DND-41 (cell line): ENCODE measurements around the gene GABARAPL1.
"Not testable (repeated sequence)": the region's sequence is repeated elsewhere in the genome, so short reads cannot be mapped to it uniquely, and the experiment has no call there.

Experiments
- ATAC-seq: fragments of 200-7000 bp; cut with Tn5 transposase; 3 replicates; pipeline ENCODE4 v1.9.1; 2021; ENCODE audit warnings: low read depth; ENCODE audit not compliant: insufficient read depth
- DNase-seq: peaks from one replicate; pipeline ENCODE4 v3.0.0-alpha.2; 2020
- H2AFZ ChIP-seq: 2 replicates; pipeline ENCODE4 v1.6.0; 2012; ENCODE audit warnings: low read depth, low read length
- H3K27ac ChIP-seq: 2 replicates; pipeline ENCODE4 v1.5.1; 2012; ENCODE audit warnings: low read length, inconsistent platforms
- H3K27me3 ChIP-seq: fragments of 200-600 bp; sonication (generic); 2 replicates; pipeline ENCODE4 v1.6.0; 2012; ENCODE audit warnings: low read length, mild to moderate bottlenecking, inconsistent platforms; ENCODE audit not compliant: insufficient read depth, poor library complexity
- H3K36me3 ChIP-seq: 2 replicates; pipeline ENCODE4 v1.5.1; 2012; ENCODE audit warnings: low read length, inconsistent platforms; ENCODE audit not compliant: insufficient read depth
- H3K4me1 ChIP-seq: 2 replicates; pipeline ENCODE4 v1.5.1; 2012; ENCODE audit warnings: mild to moderate bottlenecking, low read length; ENCODE audit not compliant: insufficient read depth
- H3K4me2 ChIP-seq: 2 replicates; pipeline ENCODE4 v1.6.0; 2012; ENCODE audit warnings: mild to moderate bottlenecking, moderate library complexity, low read length, inconsistent platforms; ENCODE audit not compliant: insufficient read depth
- H3K4me3 ChIP-seq, 2 experiments: fragments of 200-600 bp in 1 of 2; shearing (Covaris generic) in 1 of 2; 2 replicates each; pipeline ENCODE4 v1.5.1; 2012 to 2016; ENCODE audit warnings: inconsistent platforms in 2 of 2, low read length in 2 of 2, mild to moderate bottlenecking in 2 of 2, low read depth in 1 of 2, moderate library complexity in 1 of 2
- H3K79me2 ChIP-seq: 2 replicates; pipeline ENCODE4 v1.6.0; 2012; ENCODE audit warnings: low read length, inconsistent platforms; ENCODE audit not compliant: insufficient read depth
- H3K9ac ChIP-seq: 2 replicates; pipeline ENCODE4 v1.6.0; 2012; ENCODE audit warnings: low read depth, mild to moderate bottlenecking, inconsistent platforms, low read length, moderate library complexity
- H3K9me3 ChIP-seq: 2 replicates; pipeline ENCODE4 v1.5.1; 2012; ENCODE audit warnings: low read length, moderate library complexity, mild to moderate bottlenecking, inconsistent platforms; ENCODE audit not compliant: insufficient read depth, severe bottlenecking
- H4K20me1 ChIP-seq: 2 replicates; pipeline ENCODE4 v1.6.0; 2012; ENCODE audit warnings: low read length; ENCODE audit not compliant: insufficient read depth
- CTCF ChIP-seq: IDR thresholded peaks from 2 replicates; pipeline ENCODE4 v1.5.1; 2012; ENCODE audit warnings: borderline replicate concordance, low read length, moderate library complexity, mild to moderate bottlenecking; ENCODE audit not compliant: poor library complexity, severe bottlenecking; ENCODE audit errors: extremely low read depth
- EZH2 ChIP-seq: IDR thresholded peaks from 3 replicates; pipeline ENCODE4 v1.6.1; 2012; ENCODE audit warnings: borderline replicate concordance, low read depth, mild to moderate bottlenecking, moderate library complexity, low read length, inconsistent platforms; ENCODE audit not compliant: severe bottlenecking

The GABARAPL1 gene

DNA sequence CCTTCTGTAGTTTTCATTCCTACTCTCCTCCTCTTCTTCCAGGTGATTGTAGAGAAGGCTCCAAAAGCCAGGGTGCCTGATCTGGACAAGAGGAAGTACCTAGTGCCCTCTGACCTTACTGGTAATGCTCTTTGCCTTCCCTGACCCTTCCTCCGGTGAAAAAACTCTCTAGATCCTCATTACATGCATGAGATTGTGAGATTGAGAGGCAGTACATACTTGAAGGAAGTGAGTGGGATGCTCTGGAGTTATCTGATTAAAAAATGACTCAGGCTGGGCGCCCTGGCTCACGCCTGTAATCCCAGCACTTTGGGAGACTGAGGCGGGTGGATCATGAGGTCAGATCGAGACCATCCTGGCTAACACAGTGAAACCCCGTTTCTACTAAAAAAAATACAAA lies 5.3 kb downstream of the GABARAPL1 start:
- no peaks in the 10 kb centered on the region for H3K79me2 ChIP-seq
- H3K9ac ChIP-seq, result no peak overlapping the region
- DNase-seq (no peak), ATAC-seq (no peak)
- TF ChIP-seq EZH2 (no peak), CTCF (no peak)
- peaks cover 26% of the 10 kb centered on the region for H3K4me1 ChIP-seq
- H3K36me3 ChIP-seq, result peaks cover 7% of the 10 kb centered on the region; the same call in 1 of the 2 replicates
- H3K4me3 ChIP-seq, result no peak overlapping the region
- no peak overlapping the region for H3K4me2 ChIP-seq
- H4K20me1 ChIP-seq, result no peaks in the 10 kb centered on the region
- no peak overlapping the region for H3K27ac ChIP-seq
- H3K27me3 ChIP-seq, result peaks cover 6% of the 10 kb centered on the region
- H2AFZ ChIP-seq, result no peak overlapping the region
- H3K9me3 ChIP-seq, result no peaks in the 10 kb centered on the region

GRCh38 chr12:10220398-10221077 lies 7.9 kb downstream of the GABARAPL1 start:
- DNase-seq (no peak), ATAC-seq (no peak)
- H2AFZ ChIP-seq, result no peak overlapping the region
- no peak overlapping the region for H3K4me2 ChIP-seq
- no peaks in the 10 kb centered on the region for H3K79me2 ChIP-seq
- no peak overlapping the region for H3K27ac ChIP-seq
- TF ChIP-seq CTCF, result no peak
- no peak for TF ChIP-seq EZH2
- no peak overlapping the region for H3K9ac ChIP-seq
- H4K20me1 ChIP-seq, result no peaks in the 10 kb centered on the region
- peaks cover 7% of the 10 kb centered on the region; the same call in 1 of the 2 replicates for H3K36me3 ChIP-seq
- no peaks in the 10 kb centered on the region for H3K9me3 ChIP-seq
- H3K4me1 ChIP-seq, result peaks cover 1% of the 10 kb centered on the region
- H3K27me3 ChIP-seq, result no peaks in the 10 kb centered on the region
- H3K4me3 ChIP-seq, result no peak overlapping the region

- ATAC-seq (no peak), DNase-seq (no peak)
- TF ChIP-seq EZH2, result no peak
- TF ChIP-seq CTCF, result no peak
- Histone ChIP-seq H2AFZ (no peak overlapping the region), H3K9ac (no peak overlapping the region), H3K36me3 (peaks cover 7% of the 10 kb centered on the region; the same call in 1 of the 2 replicates), H3K79me2 (no peaks in the 10 kb centered on the region), H3K27ac (no peak overlapping the region), H3K27me3 (no peaks in the 10 kb centered on the region), H3K4me3 (no peak overlapping the region), H3K4me1 (no peaks in the 10 kb centered on the region), H3K4me2 (no peak overlapping the region), H4K20me1 (no peaks in the 10 kb centered on the region), H3K9me3 (no peaks in the 10 kb centered on the region)
Measured at GRCh38 chr12:10221846-10222245, 9.2 kb downstream of the GABARAPL1 start.

DNA sequence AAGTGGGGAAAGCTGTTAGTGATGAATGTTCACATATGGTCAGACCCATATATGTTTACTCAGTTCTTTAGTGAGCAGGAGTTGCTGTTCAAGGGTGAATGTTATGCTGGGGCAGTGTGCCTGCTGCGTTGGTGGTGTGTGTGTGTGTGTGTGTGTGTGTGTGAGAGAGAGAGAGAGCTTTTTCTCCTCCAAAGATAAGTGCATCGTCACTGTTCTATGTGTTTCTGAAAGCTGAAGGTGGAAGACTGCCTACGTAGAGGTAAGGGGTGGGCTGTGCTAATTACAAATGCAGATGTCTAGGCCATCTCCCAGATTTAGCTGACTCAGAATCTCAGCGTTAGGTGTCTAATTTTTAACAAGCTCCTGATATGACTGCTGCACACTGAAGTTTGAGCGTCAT lies 10.5 kb downstream of the GABARAPL1 start:
- no peak overlapping the region for H3K4me3 ChIP-seq
- H3K4me2 ChIP-seq, result no peak overlapping the region
- H3K9me3 ChIP-seq, result no peaks in the 10 kb centered on the region
- no peaks in the 10 kb centered on the region for H3K4me1 ChIP-seq
- no peaks in the 10 kb centered on the region for H3K79me2 ChIP-seq
- H3K27me3 ChIP-seq, result no peaks in the 10 kb centered on the region
- peaks cover 7% of the 10 kb centered on the region; the same call in 1 of the 2 replicates for H3K36me3 ChIP-seq
- TF ChIP-seq CTCF (no peak), EZH2 (no peak)
- H3K9ac ChIP-seq, result no peak overlapping the region
- no peak overlapping the region for H3K27ac ChIP-seq
- no peaks in the 10 kb centered on the region for H4K20me1 ChIP-seq
- DNase-seq (no peak), ATAC-seq (no peak)
- H2AFZ ChIP-seq, result no peak overlapping the region

DNA sequence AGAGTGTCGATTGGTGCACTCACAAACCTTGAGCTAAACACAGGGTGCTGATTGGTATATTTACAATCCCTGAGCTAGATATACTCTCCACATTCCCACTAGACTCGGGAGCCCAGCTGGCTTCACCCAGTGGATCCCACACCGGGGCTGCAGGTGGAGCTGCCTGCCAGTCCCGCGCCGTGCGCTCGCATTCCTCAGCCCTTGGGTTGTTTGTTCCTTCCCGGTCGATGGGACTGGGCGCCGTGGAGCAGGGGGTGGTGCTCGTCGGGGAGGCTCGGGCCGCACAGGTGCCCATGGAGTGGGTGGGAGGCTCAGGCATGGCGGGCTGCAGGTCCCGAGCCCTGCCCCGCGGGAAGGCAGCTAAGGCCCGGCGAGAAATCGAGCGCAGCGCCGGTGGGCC lies 12.7 kb downstream of the GABARAPL1 start:
- not testable (repeated sequence) for H3K9ac ChIP-seq, ATAC-seq, H4K20me1 ChIP-seq, H3K27me3 ChIP-seq, H3K9me3 ChIP-seq, H3K4me1 ChIP-seq, H3K27ac ChIP-seq, H3K79me2 ChIP-seq, H3K4me3 ChIP-seq, H3K36me3 ChIP-seq, H2AFZ ChIP-seq, H3K4me2 ChIP-seq, DNase-seq
